Heart right ventricle (tissue), 16 donors: ENCODE data around the gene ARAF. TPM values are rescaled to one million over a fixed set of nuclear protein-coding genes. Genes with fewer than 3 reads are reported as not detected.
A peak's percentile ranks its signal among the peaks of the same experiment; 100 is the strongest.

Source experiments
- ATAC-seq, 8 donors: fragments of 200-7000 bp; cut with Tn5 transposase; one replicate each; pipeline ENCODE4 v1.9.1; 2020; ENCODE audit warnings: mild to moderate bottlenecking in 8 of 8, moderate library complexity in 8 of 8, moderate number of reproducible peaks in 1 of 8
- DNase-seq, 2 donors: peaks; one replicate each; pipeline ENCODE4 v3.0.0-alpha.2; 2020
- H3K27ac ChIP-seq, 10 donors: fragments of 200-600 bp; sonication (generic) in 2 of 10; one replicate each; pipeline versions ENCODE4 v1.5.0 to v1.8.0; 2020 to 2022; ENCODE audit warnings: mild to moderate bottlenecking in 3 of 10
- H3K27me3 ChIP-seq, 7 donors: fragments of 200-600 bp; one replicate each; pipeline ENCODE4 v1.8.0; 2021 to 2022; ENCODE audit warnings: mild to moderate bottlenecking in 2 of 7
- H3K36me3 ChIP-seq, 9 donors: fragments of 200-600 bp; sonication (generic) in 1 of 9; one replicate each; pipeline versions ENCODE4 v1.5.0 to v1.8.0; 2020 to 2022; ENCODE audit warnings: mild to moderate bottlenecking in 2 of 9
- H3K4me1 ChIP-seq, 9 donors: fragments of 200-600 bp; sonication (generic) in 1 of 9; one replicate each; pipeline versions ENCODE4 v1.5.0 to v1.8.0; 2020 to 2022; ENCODE audit warnings: mild to moderate bottlenecking in 4 of 9
- H3K4me3 ChIP-seq, 10 donors: fragments of 200-600 bp; sonication (generic) in 2 of 10; one replicate each; pipeline versions ENCODE4 v1.5.0 to v1.8.0; 2020 to 2022; ENCODE audit warnings: mild to moderate bottlenecking in 7 of 10, moderate library complexity in 2 of 10
- H3K9me3 ChIP-seq, 11 donors: fragments of 200-600 bp in 10 of 11; sonication (generic) in 2 of 11; one replicate each; pipeline versions ENCODE4 v1.5.0 to v1.8.0; 2013 to 2022; ENCODE audit warnings: mild to moderate bottlenecking in 2 of 11, control low read depth in 1 of 11, moderate library complexity in 1 of 11
- WGBS, 2 donors: extraction: QIAGEN DNeasy Blood & Tissue Kit; methylation state at CpG; one replicate each; pipeline ENCODE4 v1.1.7; 2013; ENCODE audit warnings: inconsistent platforms in 1 of 2; 5-methylcytosine and 5-hydroxymethylcytosine counted together
- intact Hi-C, 10 donors: fragments of 100-400 bp; cut with DNase I; formaldehyde crosslinking; loops; one replicate each; pipeline versions ENCODE4 v1.11.1 to v1.14.2; 2022
- polyA plus RNA-seq, 2 donors: library from polyadenylated mRNA; stranded (reverse); fragments of 200-250 nt; gene quantifications; one replicate each; pipeline ENCODE4 v1.2.3, GENCODE V29; 2013
- total RNA-seq, 10 donors: library from RNA; stranded (reverse); fragmentation: NEBNext Ultra II Directional in 3 of 10; extraction: Animal tissue kit (Norgen Biotek cat#: 25700) in 3 of 10; gene quantifications; one replicate each; pipeline versions ENCODE4 v1.2.1 to v1.2.4, GENCODE V29; 2021 to 2023
- TF ChIP-seq, protein P1 (sequence below), 9 donors: fragments of 200-600 bp; sonication (generic) in 2 of 9; IDR thresholded peaks; one replicate each; pipeline versions ENCODE4 v1.5.0 to v1.8.0; 2021 to 2022; ENCODE audit warnings: antibody characterized with exemption in 9 of 9, mild to moderate bottlenecking in 5 of 9, moderate library complexity in 1 of 9
- donor health status: Arrhythmogenic right ventricular cardiomyopathy.
- donor health status: ischemic (EF 13 %, LVEDD 7.1; RV severe dilation, severe dysfunction).
- donor health status: healthy with polysubstance abuse.
- donor health status: DM: no; HTN: yes; CAD: no.
- donor health status: DM: no; HTN: no; CAD: no.
- donor health status: ischemic (EF 25% LVEDD 6.9; RV normal size, moderate dysfunction).
- donor health status: ischemic (EF 25% LVEDD 5.7; RV mildly dilated, moderate dysfunction).
- donor health status: healthy.
- donor health status: DM: yes; HTN: yes; CAD: no.
- donor health status: Ischemic cardiomyopathy.
- donor health status: ischemic (EF 35%, LVEDD 5.7; RV mildly dilated, moderate dysfunction).
- donor health status: nonischemic (EF 11% LVEDD 7.7; RV severe dilation, severe dysfunction).
- donor health status: DM: yes; HTN: yes; CAD: no.
- donor health status: PGD.
- donor health status: ischemic (EF 29% LVEDD 5.4; RV normal size, mild dysfunction).
- donor health status: nonischemic (EF 23%, LVEDD 6.1; RV moderate dilation, normal function).

The ARAF gene
- total and polyA plus RNA-seq, 12 donors: 45.2 to 93.1 (median 77.3) TPM

DNA sequence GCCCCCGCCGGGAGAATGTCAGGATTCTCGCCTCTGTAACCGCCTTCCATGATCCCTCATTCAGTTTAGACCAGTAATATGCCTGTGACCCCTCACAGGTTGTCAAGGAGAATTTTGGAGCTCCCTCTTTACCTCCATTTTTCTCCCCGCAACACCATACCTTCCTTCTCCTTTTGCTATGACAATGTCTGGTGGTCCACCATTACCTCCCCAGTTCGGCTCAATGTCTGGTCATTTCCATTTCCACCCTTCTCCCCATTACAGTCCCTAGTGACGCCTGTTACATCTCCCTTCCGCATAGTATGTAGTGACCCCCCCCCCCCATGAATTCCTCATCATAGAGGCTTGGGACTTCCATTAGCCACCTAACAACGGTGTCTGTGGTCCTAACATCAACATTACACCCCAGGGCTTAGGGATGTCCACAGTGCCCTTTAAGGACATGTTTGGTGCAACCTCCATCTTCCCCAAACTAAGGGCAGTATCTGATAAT is 700 bp downstream of the ARAF start:
- ATAC-seq (peak in 1 of 8 donors; percentile 3), DNase-seq (no peak)
- peak overlapping the region; percentile 41 to 77 (median 68) for H3K4me3 ChIP-seq
- WGBS, 2 donors: 1 to 3% methylated on average over 9 of the region's 9 CpGs
- no peaks in the 10 kb centered on the region for H3K9me3 ChIP-seq
- peaks cover 0 to 36% (median 10%) of the 10 kb centered on the region in 9 donors for H3K4me1 ChIP-seq
- H3K27me3 ChIP-seq: no peaks in the 10 kb centered on the region
- H3K36me3 ChIP-seq: peaks cover 0 to 42% (median 3%) of the 10 kb centered on the region in 9 donors
- intact Hi-C loops: loop anchor here in 8 of 10 donors (2.0 to 10.0 kb wide), 7 partner anchors 21 to 463 kb away; partner anchors contain the start of gene ELK1 (in 1 of the 8)
- TF ChIP-seq, protein P1, sequence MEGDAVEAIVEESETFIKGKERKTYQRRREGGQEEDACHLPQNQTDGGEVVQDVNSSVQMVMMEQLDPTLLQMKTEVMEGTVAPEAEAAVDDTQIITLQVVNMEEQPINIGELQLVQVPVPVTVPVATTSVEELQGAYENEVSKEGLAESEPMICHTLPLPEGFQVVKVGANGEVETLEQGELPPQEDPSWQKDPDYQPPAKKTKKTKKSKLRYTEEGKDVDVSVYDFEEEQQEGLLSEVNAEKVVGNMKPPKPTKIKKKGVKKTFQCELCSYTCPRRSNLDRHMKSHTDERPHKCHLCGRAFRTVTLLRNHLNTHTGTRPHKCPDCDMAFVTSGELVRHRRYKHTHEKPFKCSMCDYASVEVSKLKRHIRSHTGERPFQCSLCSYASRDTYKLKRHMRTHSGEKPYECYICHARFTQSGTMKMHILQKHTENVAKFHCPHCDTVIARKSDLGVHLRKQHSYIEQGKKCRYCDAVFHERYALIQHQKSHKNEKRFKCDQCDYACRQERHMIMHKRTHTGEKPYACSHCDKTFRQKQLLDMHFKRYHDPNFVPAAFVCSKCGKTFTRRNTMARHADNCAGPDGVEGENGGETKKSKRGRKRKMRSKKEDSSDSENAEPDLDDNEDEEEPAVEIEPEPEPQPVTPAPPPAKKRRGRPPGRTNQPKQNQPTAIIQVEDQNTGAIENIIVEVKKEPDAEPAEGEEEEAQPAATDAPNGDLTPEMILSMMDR (IDR thresholded peaks at IDR 0.05): no peak
- H3K27ac ChIP-seq: peak overlapping the region; percentile 90 to 99 (median 96)

DNA sequence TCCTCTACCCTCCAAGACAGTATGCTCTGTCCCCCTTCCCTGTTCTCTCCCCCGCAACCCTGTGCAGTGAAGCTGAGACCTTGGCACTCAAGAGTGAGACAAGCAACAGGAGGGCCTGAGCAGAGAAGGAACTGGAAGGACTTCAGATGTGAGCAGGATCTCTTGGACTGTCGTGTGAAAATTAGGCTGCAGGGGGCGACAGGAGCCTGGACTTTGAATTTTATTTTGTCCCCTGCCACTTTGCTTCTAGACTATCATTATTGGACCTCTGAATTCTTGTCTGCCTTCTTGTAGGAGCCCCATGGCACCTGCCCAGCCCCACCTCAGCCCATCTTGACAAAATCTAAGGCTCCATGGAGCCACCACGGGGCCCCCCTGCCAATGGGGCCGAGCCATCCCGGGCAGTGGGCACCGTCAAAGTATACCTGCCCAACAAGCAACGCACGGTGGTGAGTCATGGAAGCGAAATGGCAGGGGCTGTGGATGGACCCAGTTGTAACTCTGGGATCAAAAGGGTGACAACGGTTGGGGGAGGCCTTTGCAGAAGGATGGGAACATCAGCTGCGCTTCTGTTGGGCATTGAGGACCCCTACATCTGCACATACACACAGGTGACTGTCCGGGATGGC is 1.7 kb downstream of the ARAF start:
- TF ChIP-seq, protein P1 (IDR thresholded peaks at IDR 0.05): peak in 7 of 9 donors; percentile 24 to 48 (median 42)
- intact Hi-C loops: loop anchor here in 8 of 10 donors (5.0 to 10.0 kb wide), 6 partner anchors 75 to 462 kb away; partner anchors contain the start of gene ELK1 (in 1 of the 8)
- Histone ChIP-seq H3K4me1 (peaks cover 0 to 33% (median 10%) of the 10 kb centered on the region in 9 donors), H3K27ac (peak overlapping the region in 2 of 10 donors; percentile 24 to 26), H3K27me3 (no peaks in the 10 kb centered on the region), H3K9me3 (no peaks in the 10 kb centered on the region), H3K4me3 (no peak overlapping the region), H3K36me3 (peaks cover 0 to 52% (median 3%) of the 10 kb centered on the region in 9 donors)
- ATAC-seq (no peak), DNase-seq (no peak)
- WGBS, 2 donors: 76 to 79% methylated on average over 13 of the region's 13 CpGs

DNA sequence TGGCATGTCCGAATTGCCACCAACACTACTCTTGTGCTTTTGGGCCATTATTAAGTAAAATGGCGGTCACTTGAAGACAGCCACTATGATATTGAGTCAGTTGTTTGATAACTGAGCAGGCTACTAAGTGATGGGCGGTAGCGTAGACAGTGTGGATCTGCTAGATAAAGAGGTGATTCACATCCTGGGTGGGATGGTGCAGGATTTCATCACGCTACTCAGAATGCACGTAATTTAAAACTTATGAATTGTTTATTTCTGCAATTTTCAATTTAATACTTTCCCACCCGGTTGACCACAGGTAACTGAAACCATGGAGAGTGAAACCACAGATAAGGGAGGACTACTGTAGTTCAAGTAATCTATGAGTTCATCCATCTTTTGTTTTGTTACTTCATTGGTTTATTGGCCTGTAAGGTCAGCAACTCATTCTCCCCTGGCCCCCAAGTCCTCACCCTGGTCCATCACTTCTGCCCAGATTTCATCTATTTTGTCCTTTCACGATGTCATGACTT is 2.9 kb downstream of the ARAF start:
- Histone ChIP-seq H3K27ac (no peak overlapping the region), H3K27me3 (no peaks in the 10 kb centered on the region), H3K36me3 (peaks cover 0 to 63% (median 12%) of the 10 kb centered on the region in 9 donors), H3K9me3 (no peaks in the 10 kb centered on the region), H3K4me1 (peaks cover 0 to 33% (median 10%) of the 10 kb centered on the region in 9 donors), H3K4me3 (no peak overlapping the region)
- 80 to 86% methylated on average over 8 of the region's 8 CpGs for WGBS, 2 donors
- ATAC-seq (no peak), DNase-seq (no peak)
- intact Hi-C loops: loop anchor here in 8 of 10 donors (5.0 to 10.0 kb wide), 6 partner anchors 73 to 461 kb away; partner anchors contain the start of gene ELK1 (in 1 of the 8)
- TF ChIP-seq, protein P1 (IDR thresholded peaks at IDR 0.05): no peak

DNA sequence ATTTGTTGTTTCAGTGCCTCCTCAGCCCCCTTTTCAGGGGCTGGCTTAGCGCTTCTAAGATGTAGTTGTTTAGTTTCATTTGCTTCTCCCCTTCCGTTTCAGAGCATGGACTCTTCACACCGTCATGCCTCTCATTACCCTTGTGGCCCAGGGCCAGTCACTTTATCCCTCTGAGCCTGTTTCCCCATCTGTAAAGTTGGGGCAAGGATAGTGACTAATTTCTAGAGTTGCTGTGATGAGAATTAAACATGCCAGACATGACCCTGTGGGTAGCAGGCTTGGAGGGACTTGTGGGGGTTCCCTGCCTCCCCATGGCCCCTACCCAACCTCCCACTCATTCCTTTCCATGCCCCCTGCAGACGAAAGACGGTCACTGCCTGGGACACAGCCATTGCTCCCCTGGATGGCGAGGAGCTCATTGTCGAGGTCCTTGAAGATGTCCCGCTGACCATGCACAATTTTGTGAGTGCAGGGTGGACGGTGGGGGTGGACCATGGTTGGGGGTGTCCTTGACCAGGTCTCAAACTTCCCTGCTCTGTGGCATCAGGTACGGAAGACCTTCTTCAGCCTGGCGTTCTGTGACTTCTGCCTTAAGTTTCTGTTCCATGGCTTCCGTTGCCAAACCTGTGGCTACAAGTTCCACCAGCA is 3.6 kb downstream of the ARAF start:
- ATAC-seq: no peak
- Histone ChIP-seq H3K9me3 (no peaks in the 10 kb centered on the region), H3K36me3 (peaks cover 0 to 70% (median 12%) of the 10 kb centered on the region in 9 donors), H3K4me1 (peaks cover 0 to 33% (median 10%) of the 10 kb centered on the region in 9 donors), H3K27me3 (no peaks in the 10 kb centered on the region), H3K27ac (no peak overlapping the region), H3K4me3 (no peak overlapping the region)
- no peak for DNase-seq
- intact Hi-C loops: loop anchor here in 8 of 10 donors (5.0 to 10.0 kb wide), 6 partner anchors 73 to 460 kb away; partner anchors contain the start of gene ELK1 (in 1 of the 8)
- TF ChIP-seq, protein P1 (IDR thresholded peaks at IDR 0.05): no peak
- 76 to 78% methylated on average over 12 of the region's 12 CpGs for WGBS, 2 donors
